Measurements from ENCODE around the gene ARRB2.

ARRB2 gene

GRCh38 chr17:4733073-4733531, 22.7 kb downstream of the ARRB2 start:
- no peak for DNase-seq

- DNase-seq: no peak
These were observed 24.5 kb downstream of the ARRB2 start for GRCh38 chr17:4734857-4735475.

GRCh38 chr17:4735876-4736651, 25.6 kb downstream of the ARRB2 start:
- no peak for DNase-seq

GRCh38 chr17:4738136-4739121, 28.0 kb downstream of the ARRB2 start:
- DNase-seq: peak; percentile 51

- DNase-seq: peak; percentile 76
These were observed 28.9 kb downstream of the ARRB2 start, which contains the start of the genes CXCL16 and ZMYND15 for GRCh38 chr17:4739122-4740024. CXCL16 (minus strand) TSS chr17:4739928; CDS start chr17:4739339, 589 bp downstream. ZMYND15 (plus strand) TSS chr17:4739833; CDS start chr17:4740549, 716 bp downstream.

GRCh38 chr17:4740025-4740351, 29.6 kb downstream of the ARRB2 start:
- DNase-seq: no peak

GRCh38 chr17:4740584-4740983, 30.2 kb downstream of the ARRB2 start:
- no peak for DNase-seq

- DNase-seq: no peak
These were observed 31.1 kb downstream of the ARRB2 start for GRCh38 chr17:4741544-4741943.

- no peak for DNase-seq
These were observed 31.7 kb downstream of the ARRB2 start for GRCh38 chr17:4742133-4742532.

- no peak for DNase-seq
These were observed 32.2 kb downstream of the ARRB2 start for GRCh38 chr17:4742629-4743028.

- no peak for DNase-seq
These were observed 32.8 kb downstream of the ARRB2 start for GRCh38 chr17:4743216-4743615.

GRCh38 chr17:4743898-4744297, 33.5 kb downstream of the ARRB2 start:
- no peak for DNase-seq

GRCh38 chr17:4744999-4745969, 34.9 kb downstream of the ARRB2 start:
- no peak for DNase-seq

GRCh38 chr17:4747847-4748246, 37.4 kb downstream of the ARRB2 start:
- DNase-seq: peak; percentile 60

- DNase-seq: no peak
These were observed 38.3 kb downstream of the ARRB2 start for GRCh38 chr17:4748686-4749085.

- DNase-seq: no peak
These were observed 40.2 kb downstream of the ARRB2 start for GRCh38 chr17:4750606-4751005.

- DNase-seq: no peak
These were observed 41.5 kb downstream of the ARRB2 start for GRCh38 chr17:4751932-4752331.

GRCh38 chr17:4753392-4753791, 43.0 kb downstream of the ARRB2 start:
- DNase-seq: no peak

GRCh38 chr17:4759776-4760236, 49.4 kb downstream of the ARRB2 start:
- DNase-seq: no peak

GRCh38 chr17:4764595-4764994, 54.2 kb downstream of the ARRB2 start:
- no peak for DNase-seq

GRCh38 chr17:4766201-4766600, 55.8 kb downstream of the ARRB2 start:
- no peak for DNase-seq

All from CD4-positive, alpha-beta T cell treated with Interleukin-17A for 4 hours (primary cell).